Keratinocyte (primary cell): ENCODE data around the gene PDCL2. TPM values are rescaled to one million over a fixed set of nuclear protein-coding genes. Genes with fewer than 3 reads are reported as not detected.
A peak's percentile ranks its signal among the peaks of the same experiment; 100 is the strongest.

Experiments used
- DNase-seq: peaks from one replicate; pipeline ENCODE4 v3.0.0-alpha.2; 2011; ENCODE audit warnings: low read depth, missing footprints, low spot score
- FAIRE-seq: peaks from 2 replicates; lab custom pipeline; 2011; peaks lifted over from hg19 to GRCh38; lab: Jason Lieb, UNC
- H2AFZ ChIP-seq: 2 replicates; pipeline ENCODE4 v1.6.0; 2012; ENCODE audit warnings: low read length, control low read depth, inconsistent platforms; ENCODE audit not compliant: control insufficient read depth
- H3K27ac ChIP-seq: 2 replicates; pipeline ENCODE4 v1.5.1; 2011; ENCODE audit warnings: low read length; ENCODE audit not compliant: control insufficient read depth, insufficient read depth
- H3K27me3 ChIP-seq: 3 replicates; pipeline ENCODE4 v1.6.0; 2011; ENCODE audit warnings: low read length; ENCODE audit not compliant: control insufficient read depth, insufficient read depth; ENCODE audit errors: extremely low read depth
- H3K36me3 ChIP-seq, 2 experiments: 2 replicates in 1 of 2; 3 replicates in 1 of 2; pipeline ENCODE4 v1.5.1; 2011; ENCODE audit warnings: low read length in 2 of 2, mild to moderate bottlenecking in 1 of 2; ENCODE audit not compliant: control insufficient read depth in 2 of 2, insufficient read depth in 2 of 2; ENCODE audit errors: extremely low read depth in 1 of 2
- H3K4me1 ChIP-seq: 3 replicates; pipeline ENCODE4 v1.5.1; 2011; ENCODE audit warnings: low read length; ENCODE audit not compliant: control insufficient read depth, insufficient read depth; ENCODE audit errors: extremely low read depth
- H3K4me2 ChIP-seq: 3 replicates; pipeline ENCODE4 v1.6.0; 2011; ENCODE audit warnings: low read depth, low read length; ENCODE audit not compliant: control insufficient read depth, insufficient read depth; ENCODE audit errors: extremely low read depth
- H3K4me3 ChIP-seq, 3 experiments: fragments of 200-600 bp in 1 of 3; sonication (generic) in 1 of 3; 2 replicates in 2 of 3; 3 replicates in 1 of 3; pipeline ENCODE4 v1.5.1; 2011 to 2016; ENCODE audit warnings: low read length in 3 of 3, mild to moderate bottlenecking in 3 of 3, control low read depth in 2 of 3, inconsistent platforms in 1 of 3, low read depth in 1 of 3, mixed read lengths in 1 of 3, mixed run types in 1 of 3, moderate library complexity in 1 of 3; ENCODE audit not compliant: control insufficient read depth in 2 of 3, insufficient read depth in 2 of 3; ENCODE audit errors: extremely low read depth in 1 of 3
- H3K79me2 ChIP-seq: 2 replicates; pipeline ENCODE4 v1.6.0; 2012; ENCODE audit warnings: low read length; ENCODE audit not compliant: control insufficient read depth, insufficient read depth
- H3K9ac ChIP-seq: 3 replicates; pipeline ENCODE4 v1.6.0; 2011; ENCODE audit warnings: low read length; ENCODE audit not compliant: control insufficient read depth, insufficient read depth; ENCODE audit errors: extremely low read depth
- H3K9me1 ChIP-seq: 3 replicates; pipeline ENCODE4 v1.6.0; 2011; ENCODE audit warnings: low read length; ENCODE audit not compliant: control insufficient read depth, insufficient read depth; ENCODE audit errors: extremely low read depth
- H3K9me3 ChIP-seq: 2 replicates; pipeline ENCODE4 v1.5.1; 2012; ENCODE audit warnings: low read depth, low read length; ENCODE audit not compliant: control insufficient read depth
- H4K20me1 ChIP-seq: 3 replicates; pipeline ENCODE4 v1.6.0; 2011; ENCODE audit warnings: low read length; ENCODE audit not compliant: control insufficient read depth, insufficient read depth; ENCODE audit errors: extremely low read depth
- CTCF ChIP-seq, 3 experiments: IDR thresholded peaks in 1 of 3; conservative IDR thresholded peaks in 1 of 3; optimal IDR thresholded peaks in 1 of 3; 2 replicates in 2 of 3; 3 replicates in 1 of 3; pipeline versions ENCODE3 to v1.5.1; 2011; ENCODE audit warnings: low read length in 3 of 3, mild to moderate bottlenecking in 3 of 3, moderate library complexity in 2 of 3, control low read depth in 1 of 3, inconsistent platforms in 1 of 3; ENCODE audit not compliant: insufficient read depth in 2 of 3; ENCODE audit errors: extremely low read depth in 1 of 3
- EZH2 ChIP-seq: IDR thresholded peaks from one replicate; pipeline ENCODE4 v1.6.1; 2012; ENCODE audit warnings: inconsistent platforms, mild to moderate bottlenecking, low read length, moderate library complexity
- dilution Hi-C: fragments of 300-500 bp; cut with MboI; formaldehyde crosslinking; loops from one replicate; pipeline ENCODE4 v1.7.0; 2020; ENCODE audit warnings: low sequenced_read_pairs; ENCODE audit not compliant: extremely low pct_ligation_motif_present
- polyA plus RNA-seq, 5 experiments: library from polyadenylated mRNA; depleted of rRNA in 3 of 5; stranded (reverse) in 3 of 5; stranded (forward) in 1 of 5; unstranded in 1 of 5; fragments of >200 nt; gene quantifications; 1 replicate in 1 of 5; 2 replicates in 3 of 5; 3 replicates in 1 of 5; pipeline versions ENCODE4 v1.2.1 to v1.2.3, GENCODE V29; 2011 to 2012; ENCODE audit warnings: missing spikeins in 2 of 5, low read depth in 1 of 5, low replicate concordance in 1 of 5

Gene PDCL2
- polyA plus RNA-seq, 1 donor (not counting 4 experiments of a cell fraction or from before 2014, with no cell fraction given) = not detected

GRCh38 chr4:55546506-55546755 lies 45.6 kb downstream of the PDCL2 start:
- Histone ChIP-seq H3K9me3 (no peaks in the 10 kb centered on the region), H3K4me2 (no peak overlapping the region), H3K9me1 (peaks cover 3% of the 10 kb centered on the region), H3K4me1 (peaks cover 54% of the 10 kb centered on the region), H3K36me3 (no peaks in the 10 kb centered on the region), H3K27ac (peak overlapping the region; percentile 94), H3K9ac (peak overlapping the region; percentile 93), H3K4me3 (peak overlapping the region; percentile 91 to 95 (median 93)), H3K27me3 (no peaks in the 10 kb centered on the region), H2AFZ (peak overlapping the region; percentile 77), H4K20me1 (no peaks in the 10 kb centered on the region), H3K79me2 (peaks cover 45% of the 10 kb centered on the region)
- FAIRE-seq = no peak
- DNase-seq = no peak
- no peak for TF ChIP-seq EZH2
- no peak for TF ChIP-seq CTCF (optimal IDR thresholded peaks at IDR 0.05 in 1 of 3, IDR thresholded peaks at IDR 0.05 in 1 of 3, conservative IDR thresholded peaks at IDR 0.05 in 1 of 3; ENCODE audit: extremely low read depth in 1 of 3, insufficient read depth in 2 of 3, low read length in 3 of 3)
- dilution Hi-C loops = no loop called here

GRCh38 chr4:55545641-55546505 lies 46.2 kb downstream of the PDCL2 start:
- peak overlapping the region; percentile 91 to 96 (median 93) for H3K4me3 ChIP-seq
- no peak for FAIRE-seq
- peak overlapping the region; percentile 73 for H2AFZ ChIP-seq
- peak overlapping the region; percentile 84 for H3K4me2 ChIP-seq
- no peaks in the 10 kb centered on the region for H3K9me3 ChIP-seq
- no peak for DNase-seq
- peak overlapping the region; percentile 93 for H3K27ac ChIP-seq
- H3K4me1 ChIP-seq = peaks cover 49% of the 10 kb centered on the region
- dilution Hi-C loops = no loop called here
- H3K79me2 ChIP-seq = peaks cover 50% of the 10 kb centered on the region
- peaks cover 3% of the 10 kb centered on the region for H3K9me1 ChIP-seq
- peak overlapping the region; percentile 93 for H3K9ac ChIP-seq
- no peaks in the 10 kb centered on the region for H3K36me3 ChIP-seq
- no peaks in the 10 kb centered on the region for H4K20me1 ChIP-seq
- TF ChIP-seq CTCF (optimal IDR thresholded peaks at IDR 0.05 in 1 of 3, IDR thresholded peaks at IDR 0.05 in 1 of 3, conservative IDR thresholded peaks at IDR 0.05 in 1 of 3; ENCODE audit: extremely low read depth in 1 of 3, insufficient read depth in 2 of 3, low read length in 3 of 3) (no peak), EZH2 (no peak)
- no peaks in the 10 kb centered on the region for H3K27me3 ChIP-seq
